Erythroblast (primary cell): ENCODE measurements around the gene RNASEH2B.

Experiments
- GATA1 ChIP-seq: IDR thresholded peaks from 2 replicates; pipeline ENCODE4 v1.6.1; 2011; ENCODE audit warnings: low read depth, mild to moderate bottlenecking, control low read depth, low read length, moderate library complexity
- POLR2A ChIP-seq: IDR thresholded peaks from 2 replicates; pipeline ENCODE4 v1.6.1; 2011; ENCODE audit warnings: mild to moderate bottlenecking, low read length

- TF ChIP-seq POLR2A: no peak
- no peak for TF ChIP-seq GATA1
Observed at GRCh38 chr13:50955798-50956197, 46.2 kb downstream of the RNASEH2B start.
